Body of pancreas (tissue), 4 donors: ENCODE measurements around the gene TSTD2.
"Not testable (repeated sequence)": the region's sequence is repeated elsewhere in the genome, so short reads cannot be mapped to it uniquely, and the experiment has no call there.

Source experiments
- POLR2A ChIP-seq, 3 donors: fragments of 450-650 bp; IDR thresholded peaks; one replicate each; pipeline ENCODE4 v1.6.1; 2016; ENCODE audit warnings: antibody characterized with exemption in 3 of 3, mild to moderate bottlenecking in 2 of 3
- TF ChIP-seq, protein P1 (sequence below), 7 experiments: fragments of 450-650 bp in 4 of 7; fragments of 200-600 bp in 3 of 7; sonication (generic) in 3 of 7; IDR thresholded peaks; one replicate each; pipeline ENCODE4 v1.5.1; 2016 to 2019; ENCODE audit warnings: antibody characterized with exemption in 7 of 7

DNA sequence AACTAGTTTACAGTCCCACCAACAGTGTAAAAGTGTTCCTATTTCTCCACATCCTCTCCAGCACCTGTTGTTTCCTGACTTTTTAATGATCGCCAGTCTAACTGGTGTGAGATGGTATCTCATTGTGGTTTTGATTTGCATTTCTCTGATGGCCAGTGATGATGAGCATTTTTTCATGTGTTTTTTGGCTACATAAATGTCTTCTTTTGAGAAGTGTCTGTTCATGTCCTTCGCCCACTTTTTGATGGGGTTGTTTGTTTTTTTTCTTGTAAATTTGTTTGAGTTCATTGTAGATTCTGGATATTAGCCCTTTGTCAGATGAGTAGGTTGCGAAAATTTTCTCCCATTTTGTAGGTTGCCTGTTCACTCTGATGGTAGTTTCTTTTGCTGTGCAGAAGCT, 51.6 kb downstream of the TSTD2 start:
- not testable (repeated sequence) for TF ChIP-seq POLR2A (IDR thresholded peaks at IDR 0.05)
- TF ChIP-seq, protein P1, sequence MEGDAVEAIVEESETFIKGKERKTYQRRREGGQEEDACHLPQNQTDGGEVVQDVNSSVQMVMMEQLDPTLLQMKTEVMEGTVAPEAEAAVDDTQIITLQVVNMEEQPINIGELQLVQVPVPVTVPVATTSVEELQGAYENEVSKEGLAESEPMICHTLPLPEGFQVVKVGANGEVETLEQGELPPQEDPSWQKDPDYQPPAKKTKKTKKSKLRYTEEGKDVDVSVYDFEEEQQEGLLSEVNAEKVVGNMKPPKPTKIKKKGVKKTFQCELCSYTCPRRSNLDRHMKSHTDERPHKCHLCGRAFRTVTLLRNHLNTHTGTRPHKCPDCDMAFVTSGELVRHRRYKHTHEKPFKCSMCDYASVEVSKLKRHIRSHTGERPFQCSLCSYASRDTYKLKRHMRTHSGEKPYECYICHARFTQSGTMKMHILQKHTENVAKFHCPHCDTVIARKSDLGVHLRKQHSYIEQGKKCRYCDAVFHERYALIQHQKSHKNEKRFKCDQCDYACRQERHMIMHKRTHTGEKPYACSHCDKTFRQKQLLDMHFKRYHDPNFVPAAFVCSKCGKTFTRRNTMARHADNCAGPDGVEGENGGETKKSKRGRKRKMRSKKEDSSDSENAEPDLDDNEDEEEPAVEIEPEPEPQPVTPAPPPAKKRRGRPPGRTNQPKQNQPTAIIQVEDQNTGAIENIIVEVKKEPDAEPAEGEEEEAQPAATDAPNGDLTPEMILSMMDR (IDR thresholded peaks at IDR 0.05) = not testable (repeated sequence)
